Right forelimb (tissue), 1 donor: ENCODE results near the gene TTLL10.

Experiments used
- DNase-seq: peaks from one replicate; pipeline ENCODE4 v3.0.0-alpha.2; 2018

Gene TTLL10

GRCh38 chr1:1238702-1239178 lies 65.1 kb downstream of the TTLL10 start:
- DNase-seq, result no peak

- no peak for DNase-seq
These were observed 65.5 kb downstream of the TTLL10 start for GRCh38 chr1:1239227-1239613.

- DNase-seq, result no peak
These were observed 66.1 kb downstream of the TTLL10 start for GRCh38 chr1:1239614-1240347.

- DNase-seq, result no peak
These were observed 66.7 kb downstream of the TTLL10 start for GRCh38 chr1:1240348-1240732.

- no peak for DNase-seq
These were observed 67.3 kb downstream of the TTLL10 start for GRCh38 chr1:1240822-1241587.

GRCh38 chr1:1241588-1242219 lies 68.0 kb downstream of the TTLL10 start:
- DNase-seq, result no peak

- no peak for DNase-seq
These were observed 69.0 kb downstream of the TTLL10 start for GRCh38 chr1:1242461-1243265.

- no peak for DNase-seq
These were observed 69.6 kb downstream of the TTLL10 start for GRCh38 chr1:1243266-1243660.

GRCh38 chr1:1243807-1244191 lies 70.1 kb downstream of the TTLL10 start:
- no peak for DNase-seq

GRCh38 chr1:1244192-1244811 lies 70.6 kb downstream of the TTLL10 start:
- no peak for DNase-seq

- no peak for DNase-seq
These were observed 71.6 kb downstream of the TTLL10 start for GRCh38 chr1:1245178-1245816.

- no peak for DNase-seq
These were observed 72.3 kb downstream of the TTLL10 start for GRCh38 chr1:1245817-1246576.

- no peak for DNase-seq
These were observed 73.1 kb downstream of the TTLL10 start, which contains the start of gene C1QTNF12 for GRCh38 chr1:1246577-1247340. Gene C1QTNF12, minus strand, starts transcription at chr1:1246722. Its CDS starts 32 bp downstream, at chr1:1246690.

GRCh38 chr1:1247341-1247913 lies 73.7 kb downstream of the TTLL10 start:
- no peak for DNase-seq
